Stomach (tissue), 4 donors: Measurements from ENCODE around the gene SFRP5.

ENCODE experiments used
- EP300 ChIP-seq: sonication (generic); formaldehyde crosslinking; IDR thresholded peaks from one replicate; pipeline ENCODE4 v1.6.1; 2017; ENCODE audit warnings: antibody characterized with exemption
- POLR2A ChIP-seq, 4 donors: fragments of 450-650 bp; IDR thresholded peaks; one replicate each; pipeline ENCODE4 v1.6.1; 2016; ENCODE audit warnings: antibody characterized with exemption in 4 of 4, control low read depth in 2 of 4, mild to moderate bottlenecking in 1 of 4, moderate library complexity in 1 of 4
- POLR2AphosphoS5 ChIP-seq, 3 donors: sonication (generic); formaldehyde crosslinking; IDR thresholded peaks; one replicate each; pipeline ENCODE4 v1.6.1; 2016; ENCODE audit warnings: antibody characterized with exemption in 3 of 3
- TF ChIP-seq, protein P1 (sequence below), 7 experiments: fragments of 450-650 bp in 4 of 7; fragments of 200-600 bp in 3 of 7; sonication (generic) in 3 of 7; IDR thresholded peaks; one replicate each; pipeline ENCODE4 v1.5.1; 2016 to 2019; ENCODE audit warnings: antibody characterized with exemption in 7 of 7, control low read depth in 2 of 7, mild to moderate bottlenecking in 1 of 7

DNA sequence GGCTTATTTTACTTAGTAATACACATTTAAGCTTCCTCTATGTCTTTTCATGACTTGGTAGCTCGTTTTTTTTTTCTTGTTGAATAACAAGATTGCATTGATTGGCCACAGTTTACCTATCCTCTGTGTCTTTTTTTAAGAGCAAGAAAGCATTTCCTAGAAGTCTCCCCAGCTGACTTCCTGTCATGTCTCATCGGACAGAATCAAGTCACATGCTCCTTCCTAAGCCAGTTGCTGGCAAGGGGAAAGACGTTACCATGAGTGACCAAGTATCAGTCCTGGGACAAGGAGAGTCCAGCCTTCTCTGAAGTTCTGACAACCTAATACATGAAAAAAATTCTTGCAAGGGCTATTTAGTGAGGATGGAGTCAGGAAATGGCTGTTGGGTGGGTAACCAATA lies 24.9 kb upstream of the SFRP5 start:
- TF ChIP-seq POLR2A (IDR thresholded peaks at IDR 0.05) (no peak), POLR2AphosphoS5 (IDR thresholded peaks at IDR 0.05) (no peak), EP300 (no peak)
- TF ChIP-seq, protein P1, sequence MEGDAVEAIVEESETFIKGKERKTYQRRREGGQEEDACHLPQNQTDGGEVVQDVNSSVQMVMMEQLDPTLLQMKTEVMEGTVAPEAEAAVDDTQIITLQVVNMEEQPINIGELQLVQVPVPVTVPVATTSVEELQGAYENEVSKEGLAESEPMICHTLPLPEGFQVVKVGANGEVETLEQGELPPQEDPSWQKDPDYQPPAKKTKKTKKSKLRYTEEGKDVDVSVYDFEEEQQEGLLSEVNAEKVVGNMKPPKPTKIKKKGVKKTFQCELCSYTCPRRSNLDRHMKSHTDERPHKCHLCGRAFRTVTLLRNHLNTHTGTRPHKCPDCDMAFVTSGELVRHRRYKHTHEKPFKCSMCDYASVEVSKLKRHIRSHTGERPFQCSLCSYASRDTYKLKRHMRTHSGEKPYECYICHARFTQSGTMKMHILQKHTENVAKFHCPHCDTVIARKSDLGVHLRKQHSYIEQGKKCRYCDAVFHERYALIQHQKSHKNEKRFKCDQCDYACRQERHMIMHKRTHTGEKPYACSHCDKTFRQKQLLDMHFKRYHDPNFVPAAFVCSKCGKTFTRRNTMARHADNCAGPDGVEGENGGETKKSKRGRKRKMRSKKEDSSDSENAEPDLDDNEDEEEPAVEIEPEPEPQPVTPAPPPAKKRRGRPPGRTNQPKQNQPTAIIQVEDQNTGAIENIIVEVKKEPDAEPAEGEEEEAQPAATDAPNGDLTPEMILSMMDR (IDR thresholded peaks at IDR 0.05), result no peak
